MM.1S (cell line): ENCODE measurements around the gene PFDN1.

ENCODE experiments used
- DNase-seq: peaks from one replicate; pipeline ENCODE4 v3.0.0-alpha.2; 2015
- H2AFZ ChIP-seq: fragments of 300-600 bp; sonication (generic); 2 replicates; pipeline ENCODE4 v1.6.0; 2016; ENCODE audit warnings: antibody characterized with exemption, low read length
- H3F3A ChIP-seq: fragments of 300-600 bp; sonication (generic); 2 replicates; pipeline ENCODE4 v1.6.1; 2016; ENCODE audit warnings: mild to moderate bottlenecking, antibody characterized with exemption, low read length, moderate library complexity, mixed read lengths; ENCODE audit not compliant: insufficient read depth
- H3K27ac ChIP-seq: fragments of 300-600 bp; sonication (generic); 2 replicates; pipeline ENCODE4 v1.5.1; 2016; ENCODE audit warnings: mild to moderate bottlenecking, low read length
- H3K27me3 ChIP-seq: fragments of 300-600 bp; sonication (generic); replicated peaks from 2 replicates; pipeline ENCODE4 v1.6.0; 2016; ENCODE audit warnings: low read length; ENCODE audit not compliant: insufficient read depth
- H3K36me3 ChIP-seq: fragments of 300-600 bp; sonication (generic); replicated peaks from 2 replicates; pipeline ENCODE4 v1.6.1; 2016; ENCODE audit warnings: mild to moderate bottlenecking, low read length, mixed read lengths; ENCODE audit not compliant: insufficient read depth
- H3K4me1 ChIP-seq: fragments of 300-600 bp; sonication (generic); 2 replicates; pipeline ENCODE4 v1.6.1; 2016; ENCODE audit warnings: low read length, mixed read lengths
- H3K4me2 ChIP-seq: fragments of 300-600 bp; sonication (generic); 2 replicates; pipeline ENCODE4 v1.6.0; 2016; ENCODE audit warnings: low read depth, low read length
- H3K4me3 ChIP-seq: fragments of 300-600 bp; sonication (generic); 2 replicates; pipeline ENCODE4 v1.5.1; 2016; ENCODE audit warnings: low read length, mixed read lengths
- H3K79me2 ChIP-seq: fragments of 300-600 bp; sonication (generic); 2 replicates; pipeline ENCODE4 v1.6.1; 2016; ENCODE audit warnings: mixed run types, low read length, mixed read lengths
- H3K9ac ChIP-seq: fragments of 300-600 bp; sonication (generic); 2 replicates; pipeline ENCODE4 v1.6.1; 2016; ENCODE audit warnings: low read length, mixed read lengths
- H3K9me2 ChIP-seq: fragments of 300-600 bp; sonication (generic); replicated peaks from 2 replicates; pipeline ENCODE4 v1.6.1; 2016; ENCODE audit warnings: mild to moderate bottlenecking, low read length, mixed read lengths; ENCODE audit not compliant: insufficient read depth
- H3K9me3 ChIP-seq: fragments of 300-600 bp; sonication (generic); replicated peaks from 2 replicates; pipeline ENCODE4 v1.6.1; 2016; ENCODE audit warnings: mild to moderate bottlenecking, low read length, mixed read lengths; ENCODE audit not compliant: insufficient read depth
- H4K20me1 ChIP-seq: fragments of 300-600 bp; sonication (generic); 2 replicates; pipeline ENCODE4 v1.6.1; 2016; ENCODE audit warnings: mild to moderate bottlenecking, low read length, moderate library complexity, mixed read lengths; ENCODE audit not compliant: insufficient read depth
- EZH2 ChIP-seq: fragments of 300-600 bp; sonication (generic); optimal IDR thresholded peaks from 2 replicates; pipeline ENCODE3; 2017; ENCODE audit warnings: low read depth, mild to moderate bottlenecking, antibody characterized with exemption, low read length, mixed read lengths
- EZH2phosphoT487 ChIP-seq: fragments of 300-600 bp; sonication (generic); IDR thresholded peaks from 2 replicates; pipeline ENCODE4 v1.6.1; 2018; ENCODE audit warnings: antibody characterized with exemption, low read length
- TF ChIP-seq, protein P1 (sequence below): fragments of 300-600 bp; sonication (generic); IDR thresholded peaks from 2 replicates; pipeline ENCODE4 v1.5.1; 2016; ENCODE audit warnings: antibody characterized with exemption, low read length, mixed read lengths

PFDN1 gene

DNA sequence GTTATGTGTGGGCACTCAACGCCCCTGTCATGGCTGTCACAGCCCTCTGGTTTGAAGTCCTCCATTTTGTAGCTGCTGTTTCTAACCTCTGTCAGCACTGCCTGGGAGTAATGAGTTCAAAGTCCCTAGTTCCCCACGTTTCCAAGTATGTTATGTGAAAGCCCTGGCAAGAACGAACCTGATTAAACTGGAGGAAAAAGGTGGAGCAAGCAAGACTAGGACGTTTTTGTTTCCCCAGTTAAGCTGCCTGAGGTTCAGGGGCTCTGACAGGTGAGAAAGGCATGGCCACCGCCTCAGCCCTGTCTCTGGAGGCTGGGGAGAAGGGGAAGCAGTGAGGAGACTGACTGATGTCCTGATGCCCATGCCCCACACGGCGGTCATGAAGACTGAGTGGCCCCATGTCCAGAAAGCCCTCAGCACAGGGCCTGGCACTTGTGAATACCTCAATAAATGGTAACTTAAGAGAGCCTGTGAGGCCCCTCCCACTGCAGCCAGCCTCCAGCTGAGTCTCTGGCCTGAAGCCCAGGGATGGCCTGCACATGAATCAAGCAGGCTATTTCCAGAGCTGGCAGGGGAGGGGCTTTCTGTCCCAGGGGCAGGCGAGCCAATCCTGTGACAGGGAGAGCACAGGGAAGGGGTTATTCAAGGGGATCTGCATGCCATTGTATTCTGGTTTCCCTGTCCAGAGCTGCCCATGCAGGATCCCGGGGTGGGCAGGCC lies 61.8 kb downstream of the PFDN1 start:
- Histone ChIP-seq H3K4me1 (0 out of 2 replicates have a peak, but pooled peaks cover 3% of the 10 kb centered on the region), H3K4me2 (no peak overlapping the region), H2AFZ (no peak overlapping the region), H3K27ac (no peak overlapping the region), H3K9me2 (no peaks in the 10 kb centered on the region), H3K36me3 (no peaks in the 10 kb centered on the region), H3K4me3 (no peak overlapping the region), H3K79me2 (no peaks in the 10 kb centered on the region), H3K9me3 (no peaks in the 10 kb centered on the region), H4K20me1 (no peaks in the 10 kb centered on the region), H3K9ac (no peak overlapping the region), H3K27me3 (no peaks in the 10 kb centered on the region), H3F3A (no peaks in the 10 kb centered on the region)
- no peak for DNase-seq
- no peak for TF ChIP-seq EZH2phosphoT487
- no peak for TF ChIP-seq EZH2
- TF ChIP-seq, protein P1, sequence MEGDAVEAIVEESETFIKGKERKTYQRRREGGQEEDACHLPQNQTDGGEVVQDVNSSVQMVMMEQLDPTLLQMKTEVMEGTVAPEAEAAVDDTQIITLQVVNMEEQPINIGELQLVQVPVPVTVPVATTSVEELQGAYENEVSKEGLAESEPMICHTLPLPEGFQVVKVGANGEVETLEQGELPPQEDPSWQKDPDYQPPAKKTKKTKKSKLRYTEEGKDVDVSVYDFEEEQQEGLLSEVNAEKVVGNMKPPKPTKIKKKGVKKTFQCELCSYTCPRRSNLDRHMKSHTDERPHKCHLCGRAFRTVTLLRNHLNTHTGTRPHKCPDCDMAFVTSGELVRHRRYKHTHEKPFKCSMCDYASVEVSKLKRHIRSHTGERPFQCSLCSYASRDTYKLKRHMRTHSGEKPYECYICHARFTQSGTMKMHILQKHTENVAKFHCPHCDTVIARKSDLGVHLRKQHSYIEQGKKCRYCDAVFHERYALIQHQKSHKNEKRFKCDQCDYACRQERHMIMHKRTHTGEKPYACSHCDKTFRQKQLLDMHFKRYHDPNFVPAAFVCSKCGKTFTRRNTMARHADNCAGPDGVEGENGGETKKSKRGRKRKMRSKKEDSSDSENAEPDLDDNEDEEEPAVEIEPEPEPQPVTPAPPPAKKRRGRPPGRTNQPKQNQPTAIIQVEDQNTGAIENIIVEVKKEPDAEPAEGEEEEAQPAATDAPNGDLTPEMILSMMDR = no peak

DNA sequence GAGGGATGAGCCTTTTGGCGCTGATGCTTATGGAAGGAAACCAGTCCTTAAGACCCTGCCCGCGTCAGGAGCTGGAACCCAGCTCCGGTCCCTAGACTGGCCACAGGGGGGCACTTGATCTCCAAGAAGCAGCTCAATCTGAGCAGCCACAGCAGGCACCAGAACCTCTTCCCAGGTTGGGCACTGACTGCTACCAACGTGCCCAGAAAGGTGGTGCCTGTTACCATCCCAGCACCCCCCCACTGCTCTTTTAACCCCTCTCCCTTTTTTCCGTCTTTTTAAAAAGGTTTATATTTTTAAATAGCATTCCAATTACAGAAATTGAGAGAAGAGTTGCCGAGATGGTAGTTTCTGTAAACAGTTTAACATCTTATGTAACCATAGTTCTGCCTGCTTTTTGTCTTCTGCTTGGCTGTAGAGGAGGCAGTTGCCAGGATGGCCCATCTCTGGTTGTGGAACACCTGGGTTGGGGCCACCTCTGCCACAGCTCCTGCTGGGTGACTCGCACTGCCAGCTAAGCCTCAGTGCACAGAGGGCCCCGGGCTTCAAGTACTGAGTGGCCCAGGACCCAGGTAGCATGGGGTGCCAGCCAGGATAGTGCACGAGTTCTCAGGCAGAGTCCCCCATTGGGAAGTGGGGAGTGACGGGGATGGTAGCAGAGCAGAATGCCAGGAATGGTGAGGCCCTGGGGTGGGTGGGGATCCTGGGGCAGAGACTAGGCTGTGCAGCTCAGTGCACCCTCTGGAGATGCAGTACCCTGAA lies 62.8 kb downstream of the PFDN1 start:
- Histone ChIP-seq H3K9me2 (no peaks in the 10 kb centered on the region), H3F3A (no peaks in the 10 kb centered on the region), H3K4me1 (0 out of 2 replicates have a peak, but pooled peaks cover 3% of the 10 kb centered on the region), H3K36me3 (no peaks in the 10 kb centered on the region), H3K4me2 (no peak overlapping the region), H3K9me3 (no peaks in the 10 kb centered on the region), H3K79me2 (no peaks in the 10 kb centered on the region), H2AFZ (no peak overlapping the region), H4K20me1 (no peaks in the 10 kb centered on the region), H3K27ac (no peak overlapping the region), H3K27me3 (no peaks in the 10 kb centered on the region), H3K9ac (no peak overlapping the region), H3K4me3 (no peak overlapping the region)
- no peak for TF ChIP-seq EZH2phosphoT487
- TF ChIP-seq, protein P1 = peak; percentile 76
- peak; percentile 52 for DNase-seq

GRCh38 chr5:140239461-140239860 lies 63.4 kb downstream of the PFDN1 start:
- Histone ChIP-seq H3K27ac (no peak overlapping the region), H3K36me3 (no peaks in the 10 kb centered on the region), H3K4me2 (no peak overlapping the region), H3K9ac (no peak overlapping the region), H3K9me3 (no peaks in the 10 kb centered on the region), H3K4me1 (no peaks in the 10 kb centered on the region), H4K20me1 (no peaks in the 10 kb centered on the region), H3K79me2 (no peaks in the 10 kb centered on the region), H3K27me3 (no peaks in the 10 kb centered on the region), H2AFZ (no peak overlapping the region), H3K9me2 (no peaks in the 10 kb centered on the region), H3K4me3 (no peak overlapping the region), H3F3A (no peaks in the 10 kb centered on the region)
- no peak for DNase-seq
- TF ChIP-seq EZH2phosphoT487 (no peak), EZH2 (no peak)

GRCh38 chr5:140238756-140239155 lies 64.1 kb downstream of the PFDN1 start:
- no peaks in the 10 kb centered on the region for H3K9me3 ChIP-seq
- H3K79me2 ChIP-seq = no peaks in the 10 kb centered on the region
- H3K4me3 ChIP-seq = no peak overlapping the region
- no peaks in the 10 kb centered on the region for H3F3A ChIP-seq
- H3K36me3 ChIP-seq = no peaks in the 10 kb centered on the region
- H3K4me2 ChIP-seq = no peak overlapping the region
- H3K9ac ChIP-seq = no peak overlapping the region
- H4K20me1 ChIP-seq = no peaks in the 10 kb centered on the region
- H3K4me1 ChIP-seq = no peaks in the 10 kb centered on the region
- no peak overlapping the region for H2AFZ ChIP-seq
- H3K9me2 ChIP-seq = no peaks in the 10 kb centered on the region
- H3K27ac ChIP-seq = no peak overlapping the region
- DNase-seq = no peak
- no peaks in the 10 kb centered on the region for H3K27me3 ChIP-seq
- no peak for TF ChIP-seq EZH2phosphoT487
- TF ChIP-seq, protein P1 = no peak
- no peak for TF ChIP-seq EZH2
